ENCODE results near the gene SPON2.

The SPON2 gene

GRCh38 chr4:1195109-1195671 is 22.8 kb upstream of the SPON2 start:
- in situ Hi-C loops (cut with MboI; ENCODE audit: low sequenced_read_pairs), result no loop called here

- in situ Hi-C loops (cut with MboI; ENCODE audit: low sequenced_read_pairs), result no loop called here
Observed at GRCh38 chr4:1194010-1194900, 21.9 kb upstream of the SPON2 start.

GRCh38 chr4:1193206-1194009 is 21.0 kb upstream of the SPON2 start:
- in situ Hi-C loops (cut with MboI; ENCODE audit: low sequenced_read_pairs), result no loop called here

DNA sequence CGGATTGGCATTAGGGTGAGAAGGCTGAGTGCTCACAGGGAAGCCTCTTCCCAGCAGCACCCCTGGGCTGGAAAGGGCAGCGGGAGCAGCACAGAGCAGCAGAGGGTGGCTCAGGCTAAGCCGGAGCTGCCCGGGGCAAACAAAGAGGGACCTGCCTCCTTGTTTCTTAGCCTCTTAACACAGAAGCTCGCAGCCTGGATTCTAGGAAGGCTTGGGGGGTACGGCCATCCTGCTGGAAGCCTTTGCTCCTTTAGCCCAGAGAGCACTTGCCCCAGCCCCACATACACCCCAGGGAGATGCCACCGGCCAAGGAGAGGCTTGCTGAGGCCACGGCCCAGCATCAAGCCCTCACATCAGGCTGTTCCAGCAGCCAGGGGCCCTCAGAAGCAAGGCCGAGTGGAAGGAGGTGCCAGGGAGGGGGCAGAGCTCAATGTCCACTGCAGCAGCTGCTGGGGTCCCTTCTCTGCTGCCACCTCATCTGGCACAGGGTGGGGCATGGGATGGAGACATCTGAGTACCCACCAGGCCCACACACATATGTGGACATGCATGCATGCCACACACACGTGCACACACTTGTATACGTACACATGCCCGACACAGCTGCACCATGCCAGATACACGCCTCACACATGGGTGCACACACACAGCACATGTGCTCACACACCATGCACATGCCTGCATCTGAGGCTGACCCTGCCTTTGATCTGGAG is 20.3 kb upstream of the SPON2 start:
- in situ Hi-C loops (cut with MboI; ENCODE audit: low sequenced_read_pairs), result no loop called here

- in situ Hi-C loops (cut with MboI; ENCODE audit: low sequenced_read_pairs), result no loop called here
Observed at GRCh38 chr4:1192091-1192492, 19.7 kb upstream of the SPON2 start.

DNA sequence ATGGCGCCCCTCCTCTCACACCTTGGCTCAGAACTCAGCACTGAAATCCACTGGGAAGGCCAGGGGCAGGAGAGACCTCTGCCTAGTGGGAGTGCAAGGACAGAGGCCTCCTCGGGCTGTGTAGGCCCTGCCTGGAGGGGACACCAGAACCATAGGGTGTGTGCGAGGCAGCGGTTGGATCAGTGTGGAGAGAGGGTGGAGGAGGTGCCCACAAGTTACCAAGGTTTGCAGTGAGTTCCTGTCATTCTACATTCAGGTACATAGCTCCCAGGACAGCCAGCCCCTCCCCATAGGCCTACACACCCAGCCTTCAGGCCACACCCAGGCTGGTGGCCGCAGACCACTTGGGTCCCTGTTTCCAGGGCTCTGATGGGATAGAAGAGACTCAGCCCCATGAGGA is 19.2 kb upstream of the SPON2 start:
- in situ Hi-C loops (cut with MboI; ENCODE audit: low sequenced_read_pairs), result no loop called here

DNA sequence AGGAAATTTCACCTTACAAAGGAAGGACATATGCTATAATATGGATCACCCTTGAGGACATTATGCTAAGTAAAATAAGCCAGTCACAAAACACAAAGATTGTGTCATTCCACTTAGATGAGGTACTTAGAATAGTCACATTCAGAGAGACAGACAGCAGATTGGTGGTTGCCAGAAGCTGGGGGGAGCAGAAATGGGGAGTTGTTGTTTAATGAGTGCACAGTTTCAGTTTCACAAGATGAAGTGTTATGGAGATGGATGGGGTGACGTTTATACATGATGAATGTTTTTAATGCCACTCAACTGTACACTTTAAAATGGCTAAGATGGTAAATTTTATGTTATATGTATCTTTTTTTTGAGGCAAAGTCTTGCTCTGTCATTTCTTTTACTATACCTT is 14.8 kb upstream of the SPON2 start:
- in situ Hi-C loops (cut with MboI; ENCODE audit: low sequenced_read_pairs), result no loop called here

DNA sequence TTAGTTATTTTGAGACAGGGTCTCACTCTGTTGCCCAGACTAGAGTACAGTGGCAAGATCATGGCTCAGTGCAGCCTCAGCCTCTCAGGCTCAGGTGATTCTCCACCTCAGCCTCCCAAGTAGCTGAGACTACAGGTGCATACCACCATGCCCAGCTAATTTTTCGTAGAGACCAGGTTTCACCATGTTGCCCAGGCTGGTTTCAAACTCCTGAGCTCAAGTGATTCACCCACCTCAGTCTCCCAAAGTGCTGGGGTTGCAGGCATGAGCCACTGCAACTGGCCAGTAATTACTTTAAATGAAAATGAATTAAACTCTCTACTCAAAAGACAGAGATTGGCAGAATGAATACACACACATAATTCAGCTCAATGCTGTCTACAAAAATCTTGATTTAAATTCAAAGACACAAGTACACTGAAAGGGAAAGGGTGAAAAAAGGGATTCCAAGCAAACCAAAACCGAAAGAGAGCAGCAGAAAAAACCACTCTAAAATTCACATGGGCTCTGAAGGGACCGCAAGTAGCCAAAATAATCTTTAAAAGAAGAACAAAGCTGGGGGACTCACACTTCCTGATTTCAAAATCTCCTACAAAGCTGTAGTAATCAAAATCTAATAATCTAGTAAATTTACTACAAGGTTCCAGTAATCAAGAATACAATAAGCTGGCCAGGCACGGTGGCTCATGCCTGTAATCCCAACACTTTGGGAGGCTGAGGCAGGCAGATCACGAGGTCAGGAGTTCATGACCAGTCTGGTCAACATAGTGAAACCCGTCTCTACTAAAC is 11.8 kb upstream of the SPON2 start:
- in situ Hi-C loops (cut with MboI; ENCODE audit: low sequenced_read_pairs), result no loop called here

GRCh38 chr4:1182313-1182712 is 9.9 kb upstream of the SPON2 start:
- in situ Hi-C loops (cut with MboI; ENCODE audit: low sequenced_read_pairs), result no loop called here

DNA sequence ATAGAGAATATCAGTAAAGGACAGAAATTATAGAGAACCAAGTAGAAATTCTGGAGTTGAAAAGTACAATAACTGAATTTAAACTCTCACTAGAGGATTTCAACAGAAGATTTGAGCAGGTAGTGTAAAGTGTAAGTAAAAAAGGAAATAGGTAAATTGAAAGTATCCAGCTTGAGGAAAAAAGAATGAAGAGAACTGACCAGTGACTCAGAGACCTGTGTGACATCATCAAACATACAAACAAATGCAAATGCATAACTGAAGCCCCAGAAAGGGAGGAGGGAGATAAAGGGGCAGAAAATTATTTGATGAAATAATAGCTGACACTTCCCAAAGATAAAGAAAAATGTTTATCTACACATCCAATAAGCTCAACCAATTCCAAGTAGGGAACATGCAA is 8.3 kb upstream of the SPON2 start:
- in situ Hi-C loops (cut with MboI; ENCODE audit: low sequenced_read_pairs), result no loop called here

DNA sequence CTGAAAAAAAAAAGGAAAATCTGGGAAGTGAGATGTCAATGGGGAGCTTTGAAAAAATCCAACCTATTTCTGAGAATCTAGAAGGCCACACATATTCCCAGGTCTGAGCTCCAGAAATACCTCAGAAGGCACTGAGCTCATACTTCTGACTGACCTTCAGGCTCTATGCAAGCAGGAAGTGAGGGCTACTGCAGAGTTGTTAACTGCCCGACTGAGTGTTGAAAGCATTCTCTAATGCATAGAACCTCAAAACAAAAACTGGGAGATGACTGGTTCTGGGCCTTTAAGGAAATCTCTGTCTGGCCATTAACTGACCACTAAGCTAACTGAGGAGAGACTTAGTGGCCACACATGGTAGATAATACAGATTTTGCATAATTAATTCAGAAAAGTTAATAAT is 7.6 kb upstream of the SPON2 start:
- in situ Hi-C loops (cut with MboI; ENCODE audit: low sequenced_read_pairs), result no loop called here

- in situ Hi-C loops (cut with MboI; ENCODE audit: low sequenced_read_pairs), result no loop called here
Observed at GRCh38 chr4:1179089-1179441, 6.7 kb upstream of the SPON2 start.

- in situ Hi-C loops (cut with MboI; ENCODE audit: low sequenced_read_pairs), result no loop called here
Observed at GRCh38 chr4:1178300-1179088, 6.1 kb upstream of the SPON2 start.

DNA sequence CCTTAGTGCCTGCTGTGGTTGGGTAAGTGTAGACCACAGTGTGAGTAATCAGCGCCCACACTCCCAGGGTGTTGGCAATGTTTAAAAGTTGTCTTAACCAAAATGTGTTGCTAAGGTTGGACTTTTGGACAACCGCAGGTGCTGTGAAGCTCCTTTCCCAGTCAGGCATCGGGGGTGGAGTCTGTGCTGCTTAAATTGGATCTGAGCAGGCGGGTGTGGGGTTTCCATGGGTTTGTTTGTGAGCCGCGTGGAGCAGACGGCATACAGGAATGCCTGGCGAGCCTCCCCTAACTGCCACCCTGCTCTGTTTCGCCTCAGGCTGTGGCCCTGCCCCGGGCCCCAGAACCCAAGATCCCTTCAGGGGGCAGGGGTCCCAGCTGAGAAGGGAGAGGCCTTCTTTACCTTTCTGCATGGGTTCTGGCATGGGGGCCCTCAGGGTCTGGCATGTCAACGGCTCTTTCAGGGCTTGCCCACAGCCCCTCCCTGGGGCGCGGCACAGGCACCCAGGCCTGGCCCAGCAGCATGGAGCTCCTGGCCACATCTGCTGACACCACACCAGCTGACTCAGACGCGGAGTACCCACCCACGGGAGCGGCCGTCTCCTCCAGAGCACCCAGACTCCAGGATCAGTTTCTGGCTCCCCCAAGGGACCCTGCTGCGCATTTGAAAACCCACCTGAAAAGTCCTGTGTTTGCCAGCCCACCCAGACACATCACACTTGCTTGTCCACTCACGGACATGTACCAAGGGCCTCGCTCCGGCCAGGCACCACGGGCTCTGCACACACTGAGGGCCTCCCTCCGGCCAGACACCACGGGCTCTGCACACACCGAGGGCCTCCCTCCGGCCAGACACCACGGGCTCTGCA is 5.1 kb upstream of the SPON2 start:
- in situ Hi-C loops (cut with MboI; ENCODE audit: low sequenced_read_pairs), result no loop called here

GRCh38 chr4:1176398-1177273 is 4.3 kb upstream of the SPON2 start:
- in situ Hi-C loops (cut with MboI; ENCODE audit: low sequenced_read_pairs), result no loop called here

DNA sequence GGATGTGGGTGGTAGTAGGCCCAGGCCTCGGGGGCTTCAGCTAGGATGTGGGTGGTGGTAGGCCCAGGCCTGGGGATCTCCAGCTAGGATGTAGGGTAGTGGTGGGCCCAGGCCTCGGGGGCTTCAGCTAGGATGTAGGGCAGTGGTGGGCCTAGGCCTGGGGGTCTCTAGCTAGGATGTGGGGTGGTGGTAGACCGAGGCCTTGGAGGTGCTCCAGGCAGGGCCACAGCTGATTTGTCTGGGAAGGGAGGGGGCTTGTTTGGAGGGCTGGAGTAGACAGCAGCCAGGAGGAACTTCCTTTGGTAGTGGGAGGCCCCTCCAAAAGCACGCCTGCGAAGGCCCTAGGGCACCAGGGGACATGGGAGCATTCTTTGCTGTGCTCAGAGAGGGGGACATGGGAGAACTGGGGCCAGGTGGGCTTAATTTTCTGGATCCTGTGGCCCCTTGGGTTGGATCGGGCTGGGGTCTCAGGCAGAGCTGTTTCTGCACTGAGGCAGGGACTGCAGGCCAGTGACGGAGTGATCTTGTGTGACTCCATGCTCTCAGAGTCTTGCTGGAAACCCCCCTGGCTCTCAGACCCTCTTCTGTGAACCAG is 3.3 kb upstream of the SPON2 start:
- in situ Hi-C loops (cut with MboI; ENCODE audit: low sequenced_read_pairs), result no loop called here

DNA sequence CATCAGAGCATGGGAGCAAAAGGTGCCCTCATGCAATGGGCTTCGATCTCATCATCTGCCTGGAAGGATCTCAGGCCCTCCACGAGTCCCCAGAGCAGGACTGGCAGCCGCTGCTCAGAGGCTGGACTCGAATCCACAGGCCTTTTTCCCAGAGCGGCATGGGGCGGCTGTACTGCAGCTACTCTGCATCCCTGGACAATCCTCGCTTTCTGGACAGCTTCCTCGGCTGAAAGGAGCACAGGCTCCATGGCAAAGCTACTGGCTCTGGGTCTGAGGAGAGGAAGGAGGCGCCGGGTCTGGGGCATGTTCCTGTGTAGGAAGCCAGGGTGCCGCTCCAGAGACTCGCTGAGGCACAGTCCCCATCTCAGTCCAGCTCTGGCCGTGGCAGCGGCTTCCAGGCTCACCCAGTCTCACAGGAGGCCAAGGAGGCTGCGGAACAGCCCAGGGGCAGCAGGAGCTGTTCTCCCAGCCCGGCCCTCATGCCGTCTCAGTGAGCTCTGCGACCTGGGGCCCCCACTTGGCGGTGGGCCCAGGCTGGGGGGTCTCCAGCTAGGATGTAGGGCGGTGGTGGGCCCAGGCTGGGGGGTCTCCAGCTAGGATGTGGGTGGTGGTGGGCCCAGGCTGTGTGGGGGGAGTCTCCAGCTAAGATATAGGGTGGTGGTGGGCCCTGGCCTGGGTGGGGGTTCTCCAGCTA is 2.7 kb upstream of the SPON2 start:
- in situ Hi-C loops (cut with MboI; ENCODE audit: low sequenced_read_pairs), result no loop called here
